ENCODE results near the gene CEP350. TPM values are rescaled to one million over a fixed set of nuclear protein-coding genes. Genes with fewer than 3 reads are reported as not detected.

CEP350 gene
- polyA plus RNA-seq, 1 donor (not counting 4 experiments of a cell fraction or from before 2014, with no cell fraction given) = 12.0 TPM

DNA sequence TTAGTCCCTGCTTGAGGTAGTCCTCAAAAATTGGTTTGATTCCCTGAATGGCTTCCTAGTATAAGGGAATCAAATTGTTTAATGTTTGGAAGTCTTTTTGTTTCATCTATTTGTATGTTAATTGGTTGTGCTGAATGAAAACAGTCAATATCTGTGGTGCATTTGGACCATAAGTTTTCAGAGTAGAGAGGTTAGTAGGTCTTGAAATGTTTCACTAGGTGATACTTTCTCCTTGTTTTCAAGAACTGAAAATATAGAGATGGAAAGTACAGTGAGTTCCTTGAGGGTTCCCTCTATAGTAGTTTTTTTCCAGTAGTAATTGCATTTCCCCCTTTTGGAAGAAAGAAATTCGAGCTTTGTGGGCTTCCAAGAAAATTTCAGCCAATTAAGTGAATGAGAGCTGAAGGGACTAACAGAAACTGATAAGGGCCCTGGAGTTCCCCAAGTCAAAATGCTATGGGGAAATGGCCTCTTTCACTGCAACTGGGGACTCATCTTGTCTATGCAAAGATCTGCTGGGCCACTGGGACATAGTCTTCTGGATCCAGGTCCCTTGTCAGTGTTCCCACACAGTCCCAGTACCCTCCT is 18.6 kb upstream of the CEP350 start:
- H3K4me1 ChIP-seq (ENCODE audit: control insufficient read depth, extremely low read depth, insufficient read depth, low read length) = no peaks in the 10 kb centered on the region
- H3K9me1 ChIP-seq (ENCODE audit: control insufficient read depth, extremely low read depth, insufficient read depth, low read length) = no peaks in the 10 kb centered on the region
- H3K27me3 ChIP-seq (ENCODE audit: control insufficient read depth, extremely low read depth, insufficient read depth, low read length) = no peaks in the 10 kb centered on the region
- no peak overlapping the region for H2AFZ ChIP-seq (ENCODE audit: control insufficient read depth, low read length)
- TF ChIP-seq, protein P1, sequence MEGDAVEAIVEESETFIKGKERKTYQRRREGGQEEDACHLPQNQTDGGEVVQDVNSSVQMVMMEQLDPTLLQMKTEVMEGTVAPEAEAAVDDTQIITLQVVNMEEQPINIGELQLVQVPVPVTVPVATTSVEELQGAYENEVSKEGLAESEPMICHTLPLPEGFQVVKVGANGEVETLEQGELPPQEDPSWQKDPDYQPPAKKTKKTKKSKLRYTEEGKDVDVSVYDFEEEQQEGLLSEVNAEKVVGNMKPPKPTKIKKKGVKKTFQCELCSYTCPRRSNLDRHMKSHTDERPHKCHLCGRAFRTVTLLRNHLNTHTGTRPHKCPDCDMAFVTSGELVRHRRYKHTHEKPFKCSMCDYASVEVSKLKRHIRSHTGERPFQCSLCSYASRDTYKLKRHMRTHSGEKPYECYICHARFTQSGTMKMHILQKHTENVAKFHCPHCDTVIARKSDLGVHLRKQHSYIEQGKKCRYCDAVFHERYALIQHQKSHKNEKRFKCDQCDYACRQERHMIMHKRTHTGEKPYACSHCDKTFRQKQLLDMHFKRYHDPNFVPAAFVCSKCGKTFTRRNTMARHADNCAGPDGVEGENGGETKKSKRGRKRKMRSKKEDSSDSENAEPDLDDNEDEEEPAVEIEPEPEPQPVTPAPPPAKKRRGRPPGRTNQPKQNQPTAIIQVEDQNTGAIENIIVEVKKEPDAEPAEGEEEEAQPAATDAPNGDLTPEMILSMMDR (optimal IDR thresholded peaks at IDR 0.05 in 1 of 3, IDR thresholded peaks at IDR 0.05 in 1 of 3, conservative IDR thresholded peaks at IDR 0.05 in 1 of 3; ENCODE audit: extremely low read depth in 1 of 3, insufficient read depth in 2 of 3, low read length in 3 of 3) = no peak
- no peak for TF ChIP-seq EZH2 (IDR thresholded peaks at IDR 0.05; ENCODE audit: low read length)
- H4K20me1 ChIP-seq (ENCODE audit: control insufficient read depth, extremely low read depth, insufficient read depth, low read length) = no peaks in the 10 kb centered on the region
- H3K4me3 ChIP-seq (ENCODE audit: control insufficient read depth in 2 of 3, extremely low read depth in 1 of 3, insufficient read depth in 2 of 3, low read depth in 1 of 3, low read length in 3 of 3) = no peak overlapping the region
- FAIRE-seq = no peak
- no peaks in the 10 kb centered on the region for H3K79me2 ChIP-seq (ENCODE audit: control insufficient read depth, insufficient read depth, low read length)
- no peak overlapping the region for H3K9ac ChIP-seq (ENCODE audit: control insufficient read depth, extremely low read depth, insufficient read depth, low read length)
- dilution Hi-C loops (cut with MboI; ENCODE audit: extremely low pct_ligation_motif_present, low sequenced_read_pairs) = no loop called here
- no peaks in the 10 kb centered on the region for H3K36me3 ChIP-seq (ENCODE audit: control insufficient read depth in 2 of 2, extremely low read depth in 1 of 2, insufficient read depth in 2 of 2, low read length in 2 of 2)
- H3K9me3 ChIP-seq (ENCODE audit: control insufficient read depth, low read depth, low read length) = no peaks in the 10 kb centered on the region
- no peak for DNase-seq (ENCODE audit: low read depth, low spot score)
- H3K4me2 ChIP-seq (ENCODE audit: control insufficient read depth, extremely low read depth, insufficient read depth, low read depth, low read length) = no peak overlapping the region
- no peak overlapping the region for H3K27ac ChIP-seq (ENCODE audit: control insufficient read depth, insufficient read depth, low read length)

DNA sequence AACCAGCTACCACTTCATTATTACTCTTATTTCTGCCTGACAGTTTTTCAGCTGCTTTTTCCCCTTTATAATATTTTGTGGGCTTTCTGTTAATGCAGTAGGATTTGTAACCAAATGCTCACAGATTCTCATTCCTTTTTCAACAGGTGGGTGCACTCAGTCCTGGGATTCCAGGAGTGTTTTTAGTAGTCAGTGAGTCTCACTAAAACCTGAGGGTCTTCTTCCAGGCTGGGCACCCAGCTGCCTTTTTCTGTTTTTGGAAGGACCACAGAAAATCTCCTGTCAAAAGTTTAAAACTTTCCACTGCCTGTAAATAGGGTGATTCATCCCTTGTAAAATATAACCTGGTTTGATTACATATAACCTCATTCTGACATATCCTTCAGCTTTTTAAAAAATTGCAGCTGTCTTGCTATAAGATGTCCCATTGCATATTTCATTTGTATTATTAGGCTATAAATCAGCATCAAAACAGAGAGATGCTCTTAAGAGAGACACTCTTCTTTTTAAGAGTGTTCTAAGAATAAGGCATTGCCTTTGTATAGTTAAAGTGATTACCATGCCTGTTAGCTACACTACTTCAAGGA is 16.8 kb upstream of the CEP350 start:
- H3K9me3 ChIP-seq (ENCODE audit: control insufficient read depth, low read depth, low read length) = no peaks in the 10 kb centered on the region
- H3K4me3 ChIP-seq (ENCODE audit: control insufficient read depth in 2 of 3, extremely low read depth in 1 of 3, insufficient read depth in 2 of 3, low read depth in 1 of 3, low read length in 3 of 3) = no peak overlapping the region
- H3K9me1 ChIP-seq (ENCODE audit: control insufficient read depth, extremely low read depth, insufficient read depth, low read length) = no peaks in the 10 kb centered on the region
- H3K9ac ChIP-seq (ENCODE audit: control insufficient read depth, extremely low read depth, insufficient read depth, low read length) = no peak overlapping the region
- H3K79me2 ChIP-seq (ENCODE audit: control insufficient read depth, insufficient read depth, low read length) = no peaks in the 10 kb centered on the region
- H3K36me3 ChIP-seq (ENCODE audit: control insufficient read depth in 2 of 2, extremely low read depth in 1 of 2, insufficient read depth in 2 of 2, low read length in 2 of 2) = no peaks in the 10 kb centered on the region
- H3K4me1 ChIP-seq (ENCODE audit: control insufficient read depth, extremely low read depth, insufficient read depth, low read length) = no peaks in the 10 kb centered on the region
- no peak overlapping the region for H2AFZ ChIP-seq (ENCODE audit: control insufficient read depth, low read length)
- dilution Hi-C loops (cut with MboI; ENCODE audit: extremely low pct_ligation_motif_present, low sequenced_read_pairs) = no loop called here
- no peak for TF ChIP-seq EZH2 (IDR thresholded peaks at IDR 0.05; ENCODE audit: low read length)
- TF ChIP-seq, protein P1 (optimal IDR thresholded peaks at IDR 0.05 in 1 of 3, IDR thresholded peaks at IDR 0.05 in 1 of 3, conservative IDR thresholded peaks at IDR 0.05 in 1 of 3; ENCODE audit: extremely low read depth in 1 of 3, insufficient read depth in 2 of 3, low read length in 3 of 3) = no peak
- no peak for DNase-seq (ENCODE audit: low read depth, low spot score)
- no peak overlapping the region for H3K27ac ChIP-seq (ENCODE audit: control insufficient read depth, insufficient read depth, low read length)
- no peaks in the 10 kb centered on the region for H4K20me1 ChIP-seq (ENCODE audit: control insufficient read depth, extremely low read depth, insufficient read depth, low read length)
- H3K4me2 ChIP-seq (ENCODE audit: control insufficient read depth, extremely low read depth, insufficient read depth, low read depth, low read length) = no peak overlapping the region
- no peaks in the 10 kb centered on the region for H3K27me3 ChIP-seq (ENCODE audit: control insufficient read depth, extremely low read depth, insufficient read depth, low read length)
- FAIRE-seq = no peak

Data from keratinocyte (primary cell).